Anterior cingulate cortex (tissue), 58 donors: ENCODE data around the gene RHOD.

Experiments
- DNase-seq, 58 donors: peaks; one replicate each; lab custom pipeline; 2025; lab: John Stamatoyannopoulos, UW

Gene RHOD

GRCh38 chr11:67113231-67113721 is 56.6 kb downstream of the RHOD start:
- no peak for DNase-seq

- no peak for DNase-seq
Measured at GRCh38 chr11:67114275-67114896, 57.7 kb downstream of the RHOD start.

GRCh38 chr11:67116758-67117105 is 60.1 kb downstream of the RHOD start:
- DNase-seq, result no peak

GRCh38 chr11:67117176-67117575 is 60.5 kb downstream of the RHOD start:
- no peak for DNase-seq

DNA sequence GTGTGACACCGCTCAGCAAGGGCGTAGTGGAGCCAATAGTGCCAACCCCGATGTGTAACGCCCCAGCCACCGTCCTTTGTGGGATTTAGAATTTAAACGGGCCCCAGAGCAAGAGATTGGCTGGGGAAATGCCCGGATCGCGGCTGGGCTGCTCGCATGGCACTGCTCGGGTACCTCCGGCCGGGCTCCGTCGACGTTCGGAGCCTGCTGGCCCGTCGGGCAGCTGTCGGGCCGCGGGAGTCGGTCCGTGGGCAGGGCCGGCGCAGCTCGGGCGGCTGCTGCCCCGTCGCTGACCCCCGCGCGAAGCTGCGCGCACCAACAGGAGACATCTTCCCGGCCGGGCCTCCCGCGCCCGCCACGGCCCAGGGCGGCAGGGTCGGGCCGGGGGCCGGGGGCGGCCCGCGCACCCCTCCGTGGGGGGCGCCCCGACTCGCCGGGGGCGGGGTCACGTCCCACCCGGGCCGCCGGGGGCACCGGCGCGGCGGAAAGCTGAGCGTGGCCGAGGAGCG is 61.1 kb downstream of the RHOD start:
- peak in 11 of 58 donors; percentile 5 to 57 (median 20) for DNase-seq

- DNase-seq, result peak in 16 of 58 donors; percentile 11 to 63 (median 38)
Measured at GRCh38 chr11:67118181-67118766, 61.6 kb downstream of the RHOD start.

GRCh38 chr11:67118801-67119584 is 62.3 kb downstream of the RHOD start, which contains the start of gene KDM2A:
Gene KDM2A, plus strand, starts transcription at chr11:67119263. Its CDS starts 2,054 bp downstream, at chr11:67121317.
- peak; percentile 87 to 100 (median 98) for DNase-seq

GRCh38 chr11:67119585-67120391 is 63.1 kb downstream of the RHOD start:
- peak in 21 of 58 donors; percentile 9 to 68 (median 30) for DNase-seq

DNA sequence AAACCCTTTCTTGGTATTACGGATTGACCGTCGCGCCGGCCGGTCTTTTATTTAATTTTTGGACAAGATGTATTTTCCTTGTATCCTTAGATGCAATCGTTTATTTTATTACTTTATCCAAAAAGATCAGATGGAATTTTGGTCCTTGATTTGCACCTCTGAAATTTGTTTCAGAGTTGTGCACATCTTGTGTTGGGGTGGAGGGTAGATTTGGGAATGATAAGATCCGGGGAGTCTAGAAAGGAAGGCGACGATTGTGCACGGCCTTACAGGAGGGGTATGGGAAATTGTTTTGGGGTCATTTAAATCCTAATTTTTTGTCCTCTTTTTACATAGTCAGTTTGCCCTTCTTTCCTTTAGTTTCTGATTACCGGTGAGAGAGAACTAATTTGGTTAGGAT is 63.8 kb downstream of the RHOD start:
- no peak for DNase-seq

GRCh38 chr11:67120881-67121710 is 64.4 kb downstream of the RHOD start:
- peak in 3 of 58 donors; percentile 13 to 32 (median 16) for DNase-seq
